CD4-positive, CD25-positive, alpha-beta regulatory T cell (primary cell): ENCODE results near the gene RNF144B. TPM values are rescaled to one million over a fixed set of nuclear protein-coding genes. Genes with fewer than 3 reads are reported as not detected.

Source experiments
- ATAC-seq, 2 donors: fragments of 150-1000 bp; cut with Tn5 transposase; one replicate each; pipeline ENCODE4 v1.10.0; 2021; ENCODE audit warnings: low read depth in 2 of 2, moderate number of reproducible peaks in 2 of 2, moderate library complexity in 1 of 2
- DNase-seq, 3 donors: peaks; one replicate each; pipeline versions ENCODE4 v3.0.0 to v3.0.0-alpha.2; 2012 to 2022; ENCODE audit warnings: mixed read lengths in 1 of 3
- H3K27ac ChIP-seq: one replicate; pipeline ENCODE4 v1.7.0; 2013; ENCODE audit warnings: mild to moderate bottlenecking, low read length; ENCODE audit not compliant: insufficient read depth, poor library complexity, severe bottlenecking
- H3K27me3 ChIP-seq: one replicate; pipeline ENCODE4 v1.7.0; 2013; ENCODE audit warnings: low read length; ENCODE audit not compliant: control insufficient read depth, insufficient read depth
- H3K36me3 ChIP-seq: one replicate; pipeline ENCODE4 v1.7.0; 2013; ENCODE audit warnings: mild to moderate bottlenecking, low read length, moderate library complexity; ENCODE audit not compliant: control insufficient read depth, insufficient read depth
- H3K4me1 ChIP-seq: 2 replicates; pipeline ENCODE4 v1.7.0; 2013; ENCODE audit warnings: mild to moderate bottlenecking, low read length; ENCODE audit not compliant: insufficient read depth, control insufficient read depth, poor library complexity, severe bottlenecking
- H3K4me3 ChIP-seq: one replicate; pipeline ENCODE4 v1.7.0; 2013; ENCODE audit warnings: low read depth, mild to moderate bottlenecking, low read length, moderate library complexity
- H3K9me3 ChIP-seq, 2 experiments: 1 replicate in 1 of 2; 2 replicates in 1 of 2; pipeline ENCODE4 v1.7.0; 2013; ENCODE audit warnings: low read length in 2 of 2, mild to moderate bottlenecking in 1 of 2, moderate library complexity in 1 of 2; ENCODE audit not compliant: control insufficient read depth in 2 of 2
- H3K27ac Mint-ChIP-seq, 3 donors: one replicate each; pipeline ENCODE4 v1.8.0; 2020 to 2022; ENCODE audit warnings: mild to moderate bottlenecking in 3 of 3, mixed read lengths in 3 of 3, moderate library complexity in 2 of 3
- H3K27me3 Mint-ChIP-seq: one replicate; pipeline ENCODE4 v1.8.0; 2022; ENCODE audit warnings: mild to moderate bottlenecking, mixed read lengths
- H3K36me3 Mint-ChIP-seq: one replicate; pipeline ENCODE4 v1.8.0; 2020; ENCODE audit warnings: mixed read lengths
- H3K4me1 Mint-ChIP-seq, 4 donors: one replicate each; pipeline ENCODE4 v1.8.0; 2020 to 2022; ENCODE audit warnings: mixed read lengths in 4 of 4, mild to moderate bottlenecking in 1 of 4
- H3K4me3 Mint-ChIP-seq, 4 donors: one replicate each; pipeline ENCODE4 v1.8.0; 2020 to 2022; ENCODE audit warnings: mild to moderate bottlenecking in 4 of 4, mixed read lengths in 4 of 4, moderate library complexity in 3 of 4
- H3K9me3 Mint-ChIP-seq, 7 donors: one replicate each; pipeline ENCODE4 v1.8.0; 2020 to 2022; ENCODE audit warnings: mixed read lengths in 7 of 7, mild to moderate bottlenecking in 3 of 7, moderate library complexity in 2 of 7
- polyA plus RNA-seq, 4 donors: library from polyadenylated mRNA; unstranded; fragments of 300-500 nt; fragmentation: Illumina TruSeq; gene quantifications; one replicate each; pipeline ENCODE4 v1.2.3, GENCODE V29; 2021
- total RNA-seq: library from RNA; stranded (reverse); gene quantifications from one replicate; pipeline ENCODE4 v1.2.3, GENCODE V29; 2022

The RNF144B gene
- total and polyA plus RNA-seq, 5 donors from 2014 or later: 0.21 to 1.7 (median 1.1) TPM

DNA sequence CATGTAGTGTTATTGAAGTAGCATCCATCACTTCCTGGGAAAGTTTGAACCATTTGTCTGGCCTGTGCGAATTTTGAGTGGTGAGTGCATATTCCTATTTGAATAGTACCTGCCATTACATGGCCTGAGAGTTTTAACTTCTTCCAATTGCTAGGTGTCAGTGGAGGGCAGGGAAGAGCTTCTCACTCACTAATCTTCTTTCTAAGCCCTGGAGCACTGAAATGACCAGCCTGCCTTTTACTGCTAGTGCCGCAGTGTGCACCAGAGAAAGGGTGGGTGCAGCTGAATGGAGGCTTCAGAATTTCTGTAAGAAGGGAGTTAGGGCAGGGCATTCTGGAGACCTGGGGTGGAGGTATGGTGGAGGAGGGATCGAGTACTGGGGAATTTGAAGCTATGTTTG is 45.5 kb downstream of the RNF144B start:
- H3K27ac Mint-ChIP-seq: peak overlapping the region in 1 of 3 donors; percentile 16
- no peaks in the 10 kb centered on the region for H3K27me3 Mint-ChIP-seq
- H3K4me3 Mint-ChIP-seq: no peak overlapping the region
- H3K27me3 ChIP-seq: no peaks in the 10 kb centered on the region
- H3K4me1 ChIP-seq: no peaks in the 10 kb centered on the region
- no peak overlapping the region for H3K27ac ChIP-seq
- H3K36me3 ChIP-seq: no peaks in the 10 kb centered on the region
- H3K4me3 ChIP-seq: no peak overlapping the region
- no peaks in the 10 kb centered on the region for H3K9me3 ChIP-seq
- H3K4me1 Mint-ChIP-seq: peaks cover 0 to 4% (median 3%) of the 10 kb centered on the region in 4 donors
- no peak for DNase-seq
- H3K9me3 Mint-ChIP-seq: no peaks in the 10 kb centered on the region
- peaks cover 18% of the 10 kb centered on the region for H3K36me3 Mint-ChIP-seq
- no peak for ATAC-seq

DNA sequence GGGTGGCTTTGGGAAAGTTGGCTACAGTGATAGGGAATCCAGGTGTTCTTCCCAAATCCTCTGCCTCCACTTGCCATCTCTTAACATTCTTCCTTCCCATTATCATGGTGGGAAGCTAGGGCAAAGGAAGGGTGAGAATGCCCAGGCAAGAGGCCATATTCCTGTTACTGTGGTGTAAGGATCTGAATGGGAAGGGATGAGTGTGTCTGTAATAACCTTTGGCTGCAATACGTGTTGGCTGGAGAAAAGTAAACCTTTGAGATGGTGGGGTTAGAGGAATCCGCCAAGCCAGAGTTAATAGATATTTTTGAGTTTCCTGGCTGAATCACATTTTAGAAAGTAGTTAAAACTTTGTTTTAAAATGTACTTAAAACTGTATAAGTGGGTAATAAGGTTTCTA is 45.9 kb downstream of the RNF144B start:
- Mint-ChIP-seq H3K4me3 (no peak overlapping the region), H3K9me3 (no peaks in the 10 kb centered on the region), H3K4me1 (peaks cover 0 to 4% (median 3%) of the 10 kb centered on the region in 4 donors), H3K27ac (peak overlapping the region in 1 of 3 donors; percentile 16), H3K36me3 (peaks cover 14% of the 10 kb centered on the region), H3K27me3 (no peaks in the 10 kb centered on the region)
- Histone ChIP-seq H3K4me3 (no peak overlapping the region), H3K27ac (no peak overlapping the region), H3K9me3 (no peaks in the 10 kb centered on the region), H3K4me1 (no peaks in the 10 kb centered on the region), H3K27me3 (no peaks in the 10 kb centered on the region), H3K36me3 (no peaks in the 10 kb centered on the region)
- ATAC-seq (no peak), DNase-seq (no peak)

GRCh38 chr6:18436341-18436740 is 49.2 kb downstream of the RNF144B start:
- Histone ChIP-seq H3K36me3 (no peaks in the 10 kb centered on the region), H3K4me3 (no peak overlapping the region), H3K9me3 (no peaks in the 10 kb centered on the region), H3K4me1 (no peaks in the 10 kb centered on the region), H3K27ac (no peak overlapping the region), H3K27me3 (no peaks in the 10 kb centered on the region)
- H3K36me3 Mint-ChIP-seq: peaks cover 17% of the 10 kb centered on the region
- peaks cover 0 to 11% (median 7%) of the 10 kb centered on the region in 4 donors for H3K4me1 Mint-ChIP-seq
- H3K4me3 Mint-ChIP-seq: no peak overlapping the region
- no peaks in the 10 kb centered on the region for H3K27me3 Mint-ChIP-seq
- no peak for ATAC-seq
- no peak overlapping the region for H3K27ac Mint-ChIP-seq
- no peaks in the 10 kb centered on the region for H3K9me3 Mint-ChIP-seq
- no peak for DNase-seq

DNA sequence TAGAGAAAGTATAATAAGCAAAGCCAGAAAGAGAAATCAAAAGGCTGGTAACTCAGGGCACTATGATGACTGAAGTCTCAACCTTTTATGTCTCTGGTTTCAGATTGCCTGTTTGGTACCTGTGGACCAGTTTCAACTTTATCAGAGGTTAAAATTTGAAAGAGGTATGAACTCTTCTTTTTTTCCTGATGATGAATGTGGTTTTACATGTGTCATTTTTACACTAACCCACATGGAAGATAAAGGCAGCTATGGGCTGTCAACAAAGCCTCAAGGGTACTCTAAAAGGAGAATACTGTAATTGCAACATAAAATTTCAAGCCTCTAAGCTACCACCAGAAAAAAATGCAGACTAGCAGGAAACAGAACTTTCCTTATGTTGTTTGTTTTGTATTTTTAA is 52.4 kb downstream of the RNF144B start:
- no peaks in the 10 kb centered on the region for H3K27me3 Mint-ChIP-seq
- H3K36me3 ChIP-seq: no peaks in the 10 kb centered on the region
- H3K4me3 Mint-ChIP-seq: no peak overlapping the region
- no peaks in the 10 kb centered on the region for H3K4me1 ChIP-seq
- H3K9me3 ChIP-seq: no peaks in the 10 kb centered on the region
- H3K27me3 ChIP-seq: no peaks in the 10 kb centered on the region
- H3K4me3 ChIP-seq: no peak overlapping the region
- peaks cover 0 to under 1% (median 0%) of the 10 kb centered on the region in 7 donors for H3K9me3 Mint-ChIP-seq
- peak overlapping the region in 1 of 3 donors; percentile 11 for H3K27ac Mint-ChIP-seq
- no peak for ATAC-seq
- no peak for DNase-seq
- peaks cover 0 to 11% (median 7%) of the 10 kb centered on the region in 4 donors for H3K4me1 Mint-ChIP-seq
- H3K27ac ChIP-seq: no peak overlapping the region
- H3K36me3 Mint-ChIP-seq: peaks cover 9% of the 10 kb centered on the region

DNA sequence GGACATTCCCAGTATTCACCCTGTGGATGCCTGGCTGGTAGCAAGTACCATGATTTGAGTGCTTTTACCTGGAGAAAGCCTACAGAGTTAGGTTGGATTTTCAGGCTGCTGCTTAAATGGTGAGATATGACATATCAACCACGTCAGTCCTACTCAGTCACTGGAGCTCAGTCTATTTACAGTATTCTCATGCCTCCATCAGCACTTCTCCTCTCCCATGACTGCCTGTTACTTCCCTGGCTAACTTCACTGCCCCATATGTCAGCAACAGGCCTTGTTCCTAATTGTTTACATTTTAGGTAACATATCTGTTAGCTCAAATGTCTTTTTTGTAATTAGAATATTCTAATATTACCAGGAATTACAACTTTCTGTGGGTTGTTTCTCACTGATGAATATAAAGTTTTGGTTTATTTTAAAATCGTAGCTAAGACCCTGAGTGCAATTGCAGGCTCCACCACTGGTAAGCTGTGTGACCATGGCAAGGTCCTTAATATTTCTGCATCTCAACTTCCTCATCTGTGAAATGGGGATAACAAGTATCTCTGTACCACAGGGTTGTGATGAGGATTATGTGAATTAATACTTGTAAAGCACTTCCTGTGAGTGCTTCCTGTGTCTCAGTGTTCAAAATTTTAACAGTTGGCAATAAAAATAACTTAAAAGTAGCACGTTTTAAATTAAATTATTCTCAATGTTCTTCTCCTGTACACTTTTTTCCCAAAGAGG is 54.3 kb downstream of the RNF144B start:
- Histone ChIP-seq H3K27ac (no peak overlapping the region), H3K27me3 (no peaks in the 10 kb centered on the region), H3K36me3 (no peaks in the 10 kb centered on the region), H3K9me3 (no peaks in the 10 kb centered on the region), H3K4me1 (no peaks in the 10 kb centered on the region), H3K4me3 (no peak overlapping the region)
- H3K27ac Mint-ChIP-seq: peak overlapping the region in 1 of 3 donors; percentile 57
- H3K27me3 Mint-ChIP-seq: no peaks in the 10 kb centered on the region
- ATAC-seq (no peak), DNase-seq (no peak)
- peaks cover 0 to 12% (median 8%) of the 10 kb centered on the region in 4 donors for H3K4me1 Mint-ChIP-seq
- H3K9me3 Mint-ChIP-seq: peaks cover 0 to 3% (median 0%) of the 10 kb centered on the region in 7 donors
- H3K36me3 Mint-ChIP-seq: peaks cover 9% of the 10 kb centered on the region
- no peak overlapping the region for H3K4me3 Mint-ChIP-seq

GRCh38 chr6:18444111-18444510 is 57.0 kb downstream of the RNF144B start:
- Mint-ChIP-seq H3K9me3 (peaks cover 0 to 3% (median 0%) of the 10 kb centered on the region in 7 donors), H3K27ac (no peak overlapping the region), H3K4me3 (no peak overlapping the region), H3K36me3 (peaks cover 9% of the 10 kb centered on the region), H3K4me1 (peaks cover 0 to 14% (median 8%) of the 10 kb centered on the region in 4 donors), H3K27me3 (no peaks in the 10 kb centered on the region)
- DNase-seq (no peak), ATAC-seq (no peak)
- Histone ChIP-seq H3K4me3 (no peak overlapping the region), H3K27me3 (no peaks in the 10 kb centered on the region), H3K4me1 (no peaks in the 10 kb centered on the region), H3K9me3 (no peaks in the 10 kb centered on the region), H3K27ac (no peak overlapping the region), H3K36me3 (no peaks in the 10 kb centered on the region)

DNA sequence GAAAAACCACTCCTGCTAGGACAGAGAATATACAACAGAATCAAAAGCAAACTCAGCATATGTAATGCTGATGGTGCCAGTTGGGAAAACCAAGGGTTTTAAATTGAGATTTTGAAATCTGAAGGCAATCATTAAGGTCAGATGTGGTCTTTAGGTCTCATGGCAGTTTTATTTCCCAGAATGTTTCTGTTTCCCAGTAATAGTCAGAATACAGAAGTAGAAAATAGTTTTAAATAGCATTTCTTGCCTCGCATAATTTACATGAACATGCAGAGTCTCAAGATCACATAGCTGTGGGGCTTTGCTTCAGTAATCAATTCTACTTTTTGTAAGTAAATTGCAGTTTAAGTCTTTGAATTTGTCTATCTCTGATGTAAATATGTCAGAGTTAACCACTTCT is 58.1 kb downstream of the RNF144B start:
- no peak for ATAC-seq
- no peak overlapping the region for H3K4me3 ChIP-seq
- H3K9me3 ChIP-seq: no peaks in the 10 kb centered on the region
- H3K9me3 Mint-ChIP-seq: peaks cover 0 to 3% (median 0%) of the 10 kb centered on the region in 7 donors
- peaks cover 0 to 12% (median 3%) of the 10 kb centered on the region in 4 donors for H3K4me1 Mint-ChIP-seq
- H3K27me3 ChIP-seq: no peaks in the 10 kb centered on the region
- H3K36me3 ChIP-seq: no peaks in the 10 kb centered on the region
- H3K36me3 Mint-ChIP-seq: peaks cover 9% of the 10 kb centered on the region
- H3K4me3 Mint-ChIP-seq: no peak overlapping the region
- no peak for DNase-seq
- H3K27me3 Mint-ChIP-seq: no peaks in the 10 kb centered on the region
- no peak overlapping the region for H3K27ac ChIP-seq
- no peaks in the 10 kb centered on the region for H3K4me1 ChIP-seq
- H3K27ac Mint-ChIP-seq: no peak overlapping the region

- Histone ChIP-seq H3K9me3 (no peaks in the 10 kb centered on the region), H3K27ac (no peak overlapping the region), H3K4me1 (no peaks in the 10 kb centered on the region), H3K36me3 (no peaks in the 10 kb centered on the region), H3K4me3 (no peak overlapping the region), H3K27me3 (no peaks in the 10 kb centered on the region)
- Mint-ChIP-seq H3K4me3 (no peak overlapping the region), H3K9me3 (peaks cover 0 to 3% (median 0%) of the 10 kb centered on the region in 7 donors), H3K4me1 (peaks cover 0 to 4% (median 0%) of the 10 kb centered on the region in 4 donors), H3K36me3 (peaks cover 4% of the 10 kb centered on the region), H3K27ac (no peak overlapping the region), H3K27me3 (no peaks in the 10 kb centered on the region)
- no peak for ATAC-seq
- no peak for DNase-seq
These were observed 59.6 kb downstream of the RNF144B start for GRCh38 chr6:18446771-18447170.
